Measurements from ENCODE around the gene SPATA32.

GRCh38 chr17:45301674-45302073 is 39.8 kb upstream of the SPATA32 start:
- TF ChIP-seq CTCF (IDR thresholded peaks at IDR 0.05) (no peak), POLR2A (IDR thresholded peaks at IDR 0.05) (no peak)

All from ovary (tissue), 3 donors.